Dedifferentiated amniotic fluid mesenchymal stem cell (primary cell): ENCODE results near the gene GDPD4.
A peak's percentile ranks its signal among the peaks of the same experiment; 100 is the strongest.

ENCODE experiments used
- DNase-seq: peaks from one replicate; pipeline ENCODE4 v3.0.0-alpha.2; 2016; ENCODE audit errors: extremely low spot score

Gene GDPD4

GRCh38 chr11:77299528-77299993 is 1.9 kb downstream of the GDPD4 start:
- DNase-seq = no peak

DNA sequence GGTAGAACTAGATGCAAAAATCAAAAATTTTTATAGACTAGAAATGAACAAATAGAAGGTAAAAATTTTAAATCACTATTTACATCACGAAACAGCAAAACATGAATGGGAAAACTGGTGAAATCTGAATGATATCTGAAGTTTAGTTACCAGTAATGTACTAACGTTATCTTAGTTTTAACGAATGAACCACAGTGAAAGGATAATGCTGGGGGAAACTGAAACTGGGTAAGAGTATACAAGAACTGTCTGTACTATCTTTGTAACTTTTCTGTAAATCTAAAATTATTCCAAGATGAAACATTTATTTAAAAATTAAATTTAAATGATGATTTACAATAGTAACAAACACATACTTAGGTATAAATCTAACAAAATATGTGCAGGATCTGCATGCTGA is 7.4 kb downstream of the GDPD4 start:
- DNase-seq = no peak

- DNase-seq = no peak
Measured at GRCh38 chr11:77289737-77290136, 11.7 kb downstream of the GDPD4 start.

DNA sequence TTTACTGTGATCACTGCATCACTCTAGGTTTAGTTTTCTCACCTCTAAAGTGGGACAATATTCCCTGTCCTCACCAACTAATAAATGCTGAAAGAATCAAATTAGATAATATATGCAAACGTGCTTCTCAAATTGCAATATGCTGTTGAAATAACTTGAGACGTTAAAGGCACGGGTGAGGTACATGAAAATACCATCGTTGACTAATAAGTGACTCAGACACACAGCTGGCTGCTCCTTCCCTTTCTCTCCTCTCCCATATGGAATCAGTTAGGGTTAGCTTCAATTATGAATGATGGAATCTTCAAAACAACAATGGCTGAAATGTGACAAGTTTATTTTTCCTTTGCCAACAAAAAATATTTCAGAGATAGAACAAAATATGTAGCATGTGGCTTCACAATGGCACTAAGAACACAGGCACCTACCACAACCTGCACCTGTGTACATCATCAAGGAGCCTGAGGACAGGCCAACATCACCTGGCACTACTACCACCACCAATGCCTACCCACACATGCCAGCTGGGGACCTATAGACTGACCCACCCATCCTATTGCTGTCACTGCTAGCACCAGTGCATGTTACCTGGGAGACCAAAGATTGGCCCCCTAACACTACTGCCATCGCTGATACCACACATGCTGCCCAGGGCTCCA is 13.7 kb downstream of the GDPD4 start:
- DNase-seq = peak; percentile 88

DNA sequence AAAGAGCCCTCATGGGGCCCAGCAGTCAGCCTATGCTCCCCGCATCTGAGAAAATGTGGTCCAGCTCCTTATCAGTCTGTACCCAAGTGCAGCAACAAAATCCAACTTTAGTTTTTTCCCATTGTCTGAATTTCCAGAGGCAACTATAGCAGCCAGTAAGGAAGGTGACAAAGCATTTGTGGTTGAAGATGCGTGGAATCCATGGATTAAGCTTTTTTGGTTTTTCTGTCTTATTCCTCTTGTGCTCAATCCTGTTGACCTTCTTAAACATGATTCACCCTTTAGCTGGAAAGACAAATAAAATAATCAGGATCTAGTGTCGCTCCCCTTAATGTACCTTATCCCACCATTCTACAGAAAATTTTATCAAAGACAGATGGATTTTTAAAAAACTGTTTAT is 14.3 kb downstream of the GDPD4 start:
- DNase-seq = no peak

DNA sequence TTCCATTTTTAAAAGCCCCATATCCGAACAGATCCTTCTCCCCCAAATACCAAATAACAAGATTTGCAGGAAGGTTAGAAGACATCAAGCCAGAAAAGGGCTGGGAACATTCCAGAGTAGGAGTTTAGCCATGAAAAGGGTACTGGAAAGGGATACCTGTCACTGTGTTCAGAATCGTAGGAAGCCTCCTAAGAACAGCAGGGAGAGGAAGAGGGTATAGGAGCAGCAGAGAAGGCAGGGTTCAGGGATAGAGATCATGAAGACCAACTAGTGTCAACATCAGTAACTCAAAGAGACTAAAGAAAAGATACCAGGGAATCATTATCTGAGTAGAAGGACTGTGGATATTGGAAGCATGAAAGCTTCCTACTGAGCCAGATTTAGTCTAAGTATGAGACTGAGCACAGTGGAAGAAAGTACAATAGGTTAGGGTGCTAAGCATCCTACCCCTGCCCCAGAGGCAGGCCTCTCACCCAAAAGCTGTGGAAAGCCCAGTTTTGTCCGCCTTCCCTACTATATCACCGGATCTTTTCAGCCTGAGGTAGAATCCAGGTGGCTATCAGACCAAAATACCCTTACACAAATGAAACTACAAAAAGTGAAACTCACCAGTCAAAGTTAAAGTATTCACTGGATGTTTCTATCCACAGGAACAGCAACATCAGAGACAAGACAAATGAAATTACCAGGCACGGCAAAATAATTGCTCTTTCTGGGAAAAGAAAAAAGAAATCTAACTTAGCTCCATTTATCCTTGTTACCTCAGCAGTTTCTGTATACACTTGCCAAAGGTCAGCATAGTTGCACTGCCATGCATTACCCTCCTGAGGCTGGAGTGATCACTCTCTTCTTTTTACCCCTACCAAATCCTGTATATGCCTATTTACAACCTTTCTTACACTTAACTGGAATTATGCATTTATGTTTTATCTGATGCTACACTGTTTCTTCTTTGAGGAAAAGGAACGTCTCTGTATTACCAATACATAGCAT is 16.7 kb downstream of the GDPD4 start:
- DNase-seq = no peak

DNA sequence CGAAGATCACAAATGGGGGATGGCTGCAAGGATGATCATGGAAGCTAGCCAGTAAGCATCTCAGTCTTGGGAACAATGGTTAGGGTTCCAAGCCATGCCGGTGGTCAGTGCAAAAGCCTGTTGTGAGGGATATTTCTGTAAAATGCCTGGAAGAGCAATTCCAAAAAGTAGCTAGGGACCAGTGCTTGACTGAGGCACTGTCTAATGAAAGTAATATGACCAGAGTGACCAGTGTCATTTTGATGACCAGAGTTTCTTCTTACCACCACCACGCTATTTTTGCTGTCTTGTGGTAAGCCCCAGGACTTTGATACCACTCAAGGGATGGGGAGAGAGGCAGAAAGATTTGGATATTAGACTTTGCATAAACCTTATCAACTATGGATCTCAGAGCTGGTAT is 18.4 kb downstream of the GDPD4 start:
- no peak for DNase-seq

DNA sequence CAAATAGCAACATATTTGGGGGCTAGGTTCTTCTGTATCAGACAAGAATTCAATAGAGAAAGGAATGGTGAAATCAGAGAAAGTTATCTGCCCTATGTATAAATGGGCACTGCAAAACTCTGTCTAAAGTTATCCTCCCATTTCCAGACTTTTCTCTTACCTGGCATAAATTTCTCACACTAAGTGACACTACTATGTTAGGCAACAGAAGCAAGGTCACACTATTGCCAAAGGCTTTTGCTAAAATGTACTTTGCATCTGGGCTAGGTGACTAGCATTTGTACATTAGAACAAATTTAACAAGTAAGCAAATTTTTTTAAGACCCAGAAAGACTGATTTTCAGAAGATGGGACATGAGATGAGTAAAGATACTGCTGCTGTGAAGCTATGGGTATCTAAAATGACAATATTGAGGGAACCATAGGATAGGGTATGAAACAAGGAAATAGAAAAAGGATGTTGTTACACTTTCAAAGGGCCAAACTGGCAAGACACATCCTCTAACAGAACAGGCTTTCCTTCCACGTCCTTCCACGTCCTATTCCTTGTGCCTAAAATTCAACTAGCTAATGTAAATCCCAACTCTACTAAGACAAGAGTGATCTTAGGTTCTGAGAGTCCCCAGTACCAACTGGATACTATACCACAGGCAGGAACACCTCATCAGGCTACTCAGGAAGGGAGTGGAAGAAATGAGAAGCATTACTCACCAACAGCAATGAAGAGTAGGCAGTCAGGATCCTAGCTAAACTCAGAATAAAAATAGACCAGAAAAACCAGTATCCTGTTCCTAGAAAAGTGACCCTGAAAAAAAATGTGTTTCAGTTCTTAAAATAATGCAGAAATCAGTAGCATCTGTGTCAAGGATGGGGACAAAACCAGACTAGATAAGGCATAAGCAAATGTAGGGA is 22.6 kb downstream of the GDPD4 start:
- no peak for DNase-seq

DNA sequence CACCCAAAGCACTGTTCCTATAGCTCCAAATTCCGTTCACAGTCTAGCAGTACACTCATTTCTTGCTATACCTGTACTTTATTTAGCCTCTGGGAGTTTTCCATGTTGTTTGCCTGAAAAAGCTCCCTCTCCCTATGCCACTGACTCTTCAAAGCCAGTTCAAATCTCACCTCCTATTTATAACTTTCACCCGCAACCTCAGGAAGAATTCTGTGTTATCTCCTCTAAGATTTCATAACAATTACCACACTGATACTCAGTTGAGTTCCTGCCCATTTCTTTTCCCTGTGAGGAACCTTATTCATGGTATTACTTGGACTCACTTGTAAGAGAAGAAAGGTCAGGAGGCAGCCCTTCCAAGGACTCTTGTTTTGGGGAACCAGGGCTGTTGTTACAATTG is 25.2 kb downstream of the GDPD4 start:
- DNase-seq = no peak

DNA sequence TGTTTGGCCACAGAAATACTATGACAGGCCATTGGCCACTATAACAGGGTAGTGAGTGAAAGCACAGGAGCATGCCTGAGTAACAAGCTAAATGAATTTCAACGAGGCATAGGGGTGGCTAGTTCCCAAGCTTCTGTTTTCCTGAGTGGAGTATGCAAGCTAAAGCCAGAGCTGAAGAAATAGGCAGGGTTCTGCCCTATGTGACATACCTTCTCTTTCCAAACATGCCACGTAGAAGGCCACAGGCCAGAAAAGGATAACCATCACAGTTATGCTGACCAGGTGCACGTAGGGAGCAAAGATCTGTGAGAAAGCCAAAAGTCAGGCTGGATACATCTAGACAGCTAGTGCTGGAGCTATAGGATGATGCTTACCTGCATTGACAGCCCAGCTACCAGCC is 30.6 kb downstream of the GDPD4 start:
- no peak for DNase-seq

- no peak for DNase-seq
Measured at GRCh38 chr11:77269484-77270123, 31.9 kb downstream of the GDPD4 start.

DNA sequence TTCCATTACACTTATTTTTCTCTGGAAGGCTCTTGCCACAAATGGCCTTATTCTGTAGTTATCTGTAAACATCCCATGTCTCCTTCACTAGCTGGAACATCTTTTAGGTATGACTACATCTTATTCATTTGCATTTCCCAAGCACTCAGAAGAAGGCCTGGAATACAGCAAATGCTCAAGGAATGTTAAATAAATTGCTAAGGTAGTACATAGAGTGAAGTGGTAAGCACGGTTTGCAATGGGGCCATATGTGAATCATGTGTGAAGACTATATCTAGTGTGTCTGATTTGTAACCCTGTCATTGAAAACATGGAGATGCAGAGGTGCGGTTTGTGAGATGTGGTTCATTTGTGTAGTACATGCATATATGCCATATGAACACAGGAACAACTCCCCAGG is 33.5 kb downstream of the GDPD4 start:
- no peak for DNase-seq

DNA sequence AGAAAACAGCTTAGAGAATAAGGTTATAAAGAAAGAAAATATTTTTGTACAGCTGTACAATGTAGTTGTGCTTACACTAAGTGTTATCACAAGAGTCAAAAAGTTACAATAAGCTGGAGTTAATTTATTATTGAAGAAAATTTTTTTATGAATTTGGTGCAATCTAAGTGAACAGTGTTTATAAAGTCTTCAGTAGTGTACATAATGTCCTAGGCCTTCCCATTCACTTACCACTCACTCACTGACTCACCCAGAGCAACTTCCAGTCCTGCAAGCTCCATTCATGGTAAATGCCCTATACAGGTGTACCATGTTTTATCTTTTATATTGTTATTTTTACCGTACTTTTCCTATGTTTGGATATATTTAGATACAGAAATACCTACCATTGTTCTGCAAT is 34.7 kb downstream of the GDPD4 start:
- no peak for DNase-seq

GRCh38 chr11:77262803-77263202 is 38.7 kb downstream of the GDPD4 start:
- no peak for DNase-seq

DNA sequence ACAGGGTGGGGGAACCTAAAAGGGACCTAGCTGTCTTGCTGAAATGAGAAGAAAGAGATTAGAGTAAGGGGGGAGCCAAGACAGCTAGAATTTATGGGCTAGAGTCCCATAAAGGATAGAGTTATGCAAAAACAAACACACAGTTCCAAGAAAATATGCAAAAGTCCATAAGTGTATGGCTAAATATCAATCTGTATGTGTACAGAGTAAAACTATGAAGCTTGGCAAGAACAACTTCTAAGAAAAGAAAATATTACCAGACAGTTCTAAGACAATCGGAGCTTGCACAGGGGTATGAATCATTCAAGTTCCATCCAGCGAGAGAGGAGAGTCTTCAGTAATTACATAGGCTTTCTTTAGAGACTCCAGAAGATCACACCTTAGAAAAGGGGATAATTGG is 41.8 kb downstream of the GDPD4 start:
- DNase-seq = peak; percentile 22

DNA sequence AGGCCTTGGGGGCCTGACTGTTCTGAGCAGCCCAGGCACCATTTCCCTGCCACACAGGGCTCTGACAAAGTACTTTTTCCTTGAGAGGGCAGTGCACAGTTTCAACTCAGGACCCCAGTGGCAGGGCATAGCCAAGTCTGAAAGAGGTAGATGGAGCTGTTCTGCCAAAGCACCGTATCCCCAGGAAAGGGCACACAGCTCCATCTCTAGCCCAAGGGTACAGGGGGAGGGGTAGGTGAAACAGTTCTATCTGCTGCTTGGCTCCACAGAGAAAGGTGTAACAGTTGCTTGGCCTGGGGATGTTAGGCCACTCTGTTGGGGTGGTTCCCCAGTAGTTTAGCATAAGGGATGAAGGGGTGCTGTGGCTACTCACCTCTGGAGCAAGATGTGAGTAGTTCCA is 47.8 kb downstream of the GDPD4 start:
- no peak for DNase-seq

GRCh38 chr11:77252555-77253270 is 48.8 kb downstream of the GDPD4 start:
- DNase-seq = no peak

DNA sequence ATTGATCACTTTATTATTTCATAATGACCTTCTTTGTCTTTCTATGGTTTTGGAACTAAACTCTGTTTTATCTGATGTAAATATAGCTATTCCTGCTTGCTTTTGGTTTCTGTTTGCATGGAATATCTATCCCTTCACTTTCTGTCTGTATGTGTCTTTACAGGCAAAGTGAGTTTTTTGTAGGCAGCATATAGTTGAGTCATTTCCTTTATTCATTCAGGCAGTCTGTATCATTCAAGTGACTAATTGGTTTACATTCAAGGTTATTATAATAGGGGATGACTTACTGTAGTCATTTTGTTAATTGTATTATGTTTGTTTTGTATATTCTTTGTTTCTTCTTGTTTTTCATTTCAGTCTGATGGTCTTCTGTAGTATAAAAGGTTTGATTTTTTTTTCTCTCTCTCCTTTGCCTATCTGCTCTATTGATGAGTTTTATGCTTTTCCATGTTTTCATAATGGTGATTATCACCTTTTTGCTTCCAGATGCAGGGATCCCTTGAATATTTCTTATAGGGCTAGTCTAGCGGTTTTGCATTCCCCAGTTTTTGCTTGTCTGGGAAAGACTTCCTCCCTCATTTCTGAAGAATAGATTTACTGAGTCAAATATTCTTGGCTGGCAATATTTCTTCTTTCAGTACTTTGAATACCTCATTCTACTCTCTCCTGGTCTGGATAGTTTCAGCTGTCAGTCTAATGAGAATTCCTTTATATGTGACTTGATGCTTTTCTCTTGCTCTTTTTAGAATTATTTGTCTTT is 50.4 kb downstream of the GDPD4 start:
- no peak for DNase-seq

- DNase-seq = no peak
Measured at GRCh38 chr11:77249427-77249826, 52.1 kb downstream of the GDPD4 start.
